IMR-90 (cell line): Measurements from ENCODE around the gene TM7SF3. TPM values are rescaled to one million over a fixed set of nuclear protein-coding genes. Genes with fewer than 3 reads are reported as not detected.
A peak's percentile ranks its signal among the peaks of the same experiment; 100 is the strongest.

ENCODE experiments used
- ATAC-seq: fragments of 200-7000 bp; cut with Tn5 transposase; 2 replicates; pipeline ENCODE4 v1.9.1; 2020; ENCODE audit warnings: low read depth, mild to moderate bottlenecking, moderate library complexity
- BruUV-seq: library from RNA; stranded (reverse); fragments of 400-500 nt; replicated peaks from 2 replicates; lab custom pipeline; 2021; lab: Mats Ljungman, UMichigan
- CTCF ChIA-PET: fragments of 300-600 bp; formaldehyde crosslinking; extraction: SDS; loops from one replicate; lab custom pipeline; 2021; ENCODE audit warnings: antibody characterized with exemption; lab: Yijun Ruan, JAX
- POLR2A ChIA-PET: fragments of 300-600 bp; sonication (Branson Sonifier 250); formaldehyde crosslinking; loops from one replicate; lab custom pipeline; 2022; ENCODE audit warnings: antibody characterized with exemption; ENCODE audit not compliant: unreplicated experiment; lab: Charles Lee
- DNase-seq: peaks from one replicate; pipeline ENCODE4 v3.0.0; 2013
- H2AFZ ChIP-seq: replicated peaks from 2 replicates; pipeline ENCODE3; 2013; ENCODE audit warnings: low read length, mild to moderate bottlenecking; ENCODE audit not compliant: poor library complexity
- H2AK5ac ChIP-seq: 2 replicates; pipeline ENCODE4 v1.6.1; 2013; ENCODE audit warnings: low read depth, low read length, inconsistent platforms
- H2AK9ac ChIP-seq: replicated peaks from 2 replicates; pipeline ENCODE3; 2013; ENCODE audit warnings: mild to moderate bottlenecking, low read depth, low read length, moderate library complexity; ENCODE audit not compliant: poor library complexity
- H2BK120ac ChIP-seq: 2 replicates; pipeline ENCODE4 v1.6.1; 2013; ENCODE audit warnings: low read depth, low read length, inconsistent platforms
- H2BK15ac ChIP-seq: 3 replicates; pipeline ENCODE4 v1.6.1; 2013; ENCODE audit warnings: low read depth, low read length, inconsistent platforms
- H2BK20ac ChIP-seq: 2 replicates; pipeline ENCODE4 v1.6.1; 2013; ENCODE audit warnings: low read depth, mild to moderate bottlenecking, inconsistent platforms, low read length, moderate library complexity
- H2BK5ac ChIP-seq: 2 replicates; pipeline ENCODE4 v1.6.1; 2013; ENCODE audit warnings: mild to moderate bottlenecking, low read depth, low read length, inconsistent platforms; ENCODE audit not compliant: poor library complexity, severe bottlenecking
- H3K14ac ChIP-seq: replicated peaks from 2 replicates; pipeline ENCODE4 v1.6.1; 2013; ENCODE audit warnings: low read depth, low read length, inconsistent platforms
- H3K18ac ChIP-seq: 2 replicates; pipeline ENCODE4 v1.6.1; 2013; ENCODE audit warnings: low read depth, low read length, control low read depth
- H3K23ac ChIP-seq: 2 replicates; pipeline ENCODE4 v1.6.1; 2013; ENCODE audit warnings: low read depth, low read length, inconsistent platforms
- H3K27ac ChIP-seq: 2 replicates; pipeline ENCODE4 v1.5.1; 2013; ENCODE audit warnings: mild to moderate bottlenecking, control low read depth, low read length; ENCODE audit not compliant: insufficient read depth
- H3K27me3 ChIP-seq: 2 replicates; pipeline ENCODE4 v1.6.1; 2013; ENCODE audit warnings: low read length; ENCODE audit not compliant: control insufficient read depth, insufficient read depth
- H3K36me3 ChIP-seq: 2 replicates; pipeline ENCODE4 v1.6.1; 2013; ENCODE audit warnings: low read length, mixed read lengths; ENCODE audit not compliant: control insufficient read depth, insufficient read depth
- H3K4ac ChIP-seq: 2 replicates; pipeline ENCODE4 v1.6.1; 2013; ENCODE audit warnings: low read depth, low read length, inconsistent platforms
- H3K4me1 ChIP-seq: 2 replicates; pipeline ENCODE4 v1.6.1; 2013; ENCODE audit warnings: low read length, mixed read lengths; ENCODE audit not compliant: control insufficient read depth, insufficient read depth
- H3K4me2 ChIP-seq: 2 replicates; pipeline ENCODE4 v1.6.1; 2013; ENCODE audit warnings: low read depth, mild to moderate bottlenecking, control low read depth, low read length, moderate library complexity
- H3K4me3 ChIP-seq: 2 replicates; pipeline ENCODE4 v1.5.1; 2013; ENCODE audit warnings: low read depth, mild to moderate bottlenecking, control low read depth, low read length, moderate library complexity; ENCODE audit not compliant: insufficient read depth
- H3K56ac ChIP-seq: 2 replicates; pipeline ENCODE4 v1.6.1; 2013; ENCODE audit warnings: low read length, inconsistent platforms; ENCODE audit not compliant: insufficient read depth; ENCODE audit errors: extremely low read depth
- H3K79me1 ChIP-seq, 2 experiments: 2 replicates each; pipeline ENCODE4 v1.6.1; 2013; ENCODE audit warnings: low read length in 2 of 2, inconsistent platforms in 1 of 2, low read depth in 1 of 2
- H3K9ac ChIP-seq: 2 replicates; pipeline ENCODE4 v1.6.1; 2013; ENCODE audit warnings: low read depth, low read length, control low read depth
- H3K9me1 ChIP-seq: 2 replicates; pipeline ENCODE4 v1.6.1; 2013; ENCODE audit warnings: low read length, inconsistent platforms; ENCODE audit not compliant: insufficient read depth
- H3K9me3 ChIP-seq: 2 replicates; pipeline ENCODE4 v1.6.1; 2013; ENCODE audit warnings: low read length; ENCODE audit not compliant: control insufficient read depth, insufficient read depth
- H4K20me1 ChIP-seq: 2 replicates; pipeline ENCODE4 v1.6.1; 2013; ENCODE audit warnings: low read length, inconsistent platforms; ENCODE audit not compliant: insufficient read depth
- H4K5ac ChIP-seq: 2 replicates; pipeline ENCODE4 v1.6.1; 2013; ENCODE audit warnings: mild to moderate bottlenecking, low read depth, low read length, control low read depth
- H4K8ac ChIP-seq, 2 experiments: 2 replicates each; pipeline ENCODE4 v1.6.1; 2013; ENCODE audit warnings: low read depth in 2 of 2, low read length in 2 of 2, control low read depth in 1 of 2, inconsistent platforms in 1 of 2
- H4K91ac ChIP-seq: 2 replicates; pipeline ENCODE4 v1.6.1; 2013; ENCODE audit warnings: low read depth, low read length, inconsistent platforms; ENCODE audit not compliant: insufficient read depth
- BHLHE40 ChIP-seq: fragments of 150-350 bp; IDR thresholded peaks from 2 replicates; pipeline ENCODE4 v1.6.1; 2016; ENCODE audit warnings: mild to moderate bottlenecking, low read depth, low read length
- CHD1 ChIP-seq: IDR thresholded peaks from 2 replicates; pipeline ENCODE4 v1.6.1; 2012; ENCODE audit warnings: low read depth, low read length, improper control_type of control experiment
- CTCF ChIP-seq: conservative IDR thresholded peaks from 2 replicates; pipeline ENCODE4 v1.5.1; 2012; ENCODE audit warnings: mild to moderate bottlenecking, low read depth, low read length, improper control_type of control experiment
- ELK1 ChIP-seq: fragments of 150-350 bp; IDR thresholded peaks from 2 replicates; pipeline ENCODE4 v1.6.1; 2016; ENCODE audit warnings: low read depth, mild to moderate bottlenecking, low read length, moderate library complexity, borderline replicate concordance
- FOS ChIP-seq: fragments of 150-350 bp; IDR thresholded peaks from 2 replicates; pipeline ENCODE4 v1.6.1; 2016; ENCODE audit warnings: low read depth, low read length
- MAFK ChIP-seq: IDR thresholded peaks from 2 replicates; pipeline ENCODE4 v1.6.1; 2012; ENCODE audit warnings: low read depth, low read length, improper control_type of control experiment
- MAZ ChIP-seq: IDR thresholded peaks from 2 replicates; pipeline ENCODE4 v1.6.1; 2012; ENCODE audit warnings: low read depth, mild to moderate bottlenecking, low read length, improper control_type of control experiment, moderate library complexity, borderline replicate concordance
- NFE2L2 ChIP-seq: fragments of 150-350 bp; IDR thresholded peaks from 2 replicates; pipeline ENCODE4 v1.6.1; 2016; ENCODE audit warnings: low read depth, mild to moderate bottlenecking, low read length
- POLR2A ChIP-seq: IDR thresholded peaks from 2 replicates; pipeline ENCODE4 v1.6.1; 2012; ENCODE audit warnings: mild to moderate bottlenecking, low read depth, low read length
- RAD21 ChIP-seq: IDR thresholded peaks from 2 replicates; pipeline ENCODE4 v1.6.1; 2012; ENCODE audit warnings: low read length, improper control_type of control experiment
- RCOR1 ChIP-seq: IDR thresholded peaks from 2 replicates; pipeline ENCODE4 v1.6.1; 2012; ENCODE audit warnings: mild to moderate bottlenecking, low read length, improper control_type of control experiment; ENCODE audit not compliant: insufficient replicate concordance
- RFX5 ChIP-seq: IDR thresholded peaks from 2 replicates; pipeline ENCODE4 v1.8.0; 2012; ENCODE audit warnings: low read depth, mild to moderate bottlenecking, low read length, moderate library complexity
- WGBS, 2 experiments: methylation state at CpG; one replicate each; pipeline versions ENCODE4 v1.1.5 to v1.1.7; 2013; ENCODE audit warnings: missing lambda C conversion rate in 2 of 2; ENCODE audit not compliant: insufficient read length in 1 of 2; ENCODE audit errors: extremely low coverage in 2 of 2; 5-methylcytosine and 5-hydroxymethylcytosine counted together
- dilution Hi-C: fragments of 300-500 bp; cut with HindIII; formaldehyde crosslinking; loops from one replicate; pipeline ENCODE4 v1.14.3; 2018; ENCODE audit warnings: low sequenced_read_pairs; ENCODE audit not compliant: unreplicated experiment
- in situ Hi-C: fragments of 300-500 bp; cut with MboI; formaldehyde crosslinking; loops from 3 replicates; pipeline ENCODE4 v1.14.3; 2019; ENCODE audit warnings: low sequenced_read_pairs, inconsistent platforms, mixed read lengths
- intact Hi-C: fragments of 100-400 bp; cut with micrococcal nuclease; formaldehyde crosslinking; loops from 2 replicates; pipeline ENCODE4 v1.10.0; 2022
- polyA plus RNA-seq, 3 experiments: library from polyadenylated mRNA; depleted of rRNA; stranded (reverse); fragments of >200 nt; gene quantifications; 2 replicates each; pipeline ENCODE4 v1.2.3, GENCODE V29; 2012; ENCODE audit warnings: low replicate concordance in 1 of 3
- total RNA-seq: library from RNA; depleted of rRNA; stranded (reverse); fragments of >200 nt; gene quantifications from 2 replicates; pipeline ENCODE4 v1.2.3, GENCODE V29; 2012

The TM7SF3 gene
- total and polyA plus RNA-seq, 2 of the 4 experiments (the other 2 are of a cell fraction), result 35.3 to 46.6 TPM

GRCh38 chr12:27048822-27049752 lies 34.9 kb upstream of the TM7SF3 start:
- Histone ChIP-seq H2BK120ac (no peak overlapping the region), H4K91ac (no peak overlapping the region), H3K36me3 (no peaks in the 10 kb centered on the region), H4K20me1 (no peaks in the 10 kb centered on the region), H2BK5ac (peak overlapping the region; percentile 38), H3K27ac (peak overlapping the region; percentile 20; the same call in 1 of the 2 replicates), H4K8ac (0 out of 4 replicates have a peak overlapping the region, but pooled peaks of 1 of the 2 experiments have one; percentile 59), H3K4ac (peak overlapping the region; percentile 61; the same call in 1 of the 2 replicates), H3K56ac (no peak overlapping the region), H3K9me3 (no peaks in the 10 kb centered on the region), H2BK20ac (peak overlapping the region; percentile 12; the same call in 1 of the 2 replicates), H3K9me1 (no peaks in the 10 kb centered on the region), H3K9ac (no peak overlapping the region), H3K14ac (no peak overlapping the region; the same call in 1 of the 2 replicates), H2AK5ac (no peak overlapping the region), H2AK9ac (no peak overlapping the region), H3K4me2 (peak overlapping the region; percentile 50; the same call in 1 of the 2 replicates), H3K4me3 (no peak overlapping the region), H3K18ac (no peak overlapping the region), H3K27me3 (no peaks in the 10 kb centered on the region), H4K5ac (0 out of 2 replicates have a peak overlapping the region, but pooled peaks have one; percentile 64), H2AFZ (no peak overlapping the region), H3K23ac (no peak overlapping the region), H3K4me1 (peaks cover 2% of the 10 kb centered on the region; the same call in 1 of the 2 replicates), H3K79me1 (no peaks in the 10 kb centered on the region), H2BK15ac (no peak overlapping the region)
- DNase-seq, result peak; percentile 91
- ATAC-seq, result peak; percentile 86
- WGBS, 2 experiments, result no CpG with 5 or more reads among the region's 4 CpGs
- ChIA-PET POLR2A (no interaction called here), CTCF (interaction anchor here (0.6 to 0.7 kb wide), 2 partner anchors 11 to 43 kb away, joined by 3 to 4 read pairs; no protein-coding TSS in a partner anchor)
- no peak for TF ChIP-seq RFX5
- TF ChIP-seq FOS, result 0 out of 2 replicates have a peak, but pooled peaks have one; percentile 24
- no peak for TF ChIP-seq ELK1
- TF ChIP-seq POLR2A, result no peak
- TF ChIP-seq CTCF, result no peak
- TF ChIP-seq BHLHE40, result no peak
- TF ChIP-seq NFE2L2, result peak; percentile 94
- no peak for TF ChIP-seq RCOR1
- TF ChIP-seq MAZ, result no peak
- TF ChIP-seq CHD1, result no peak
- no peak for TF ChIP-seq RAD21
- peak; percentile 100 for TF ChIP-seq MAFK
- in situ Hi-C loops (no loop called here), intact Hi-C loops (no loop called here), dilution Hi-C loops (no loop called here)
- BruUV-seq, result no TSS peak
